GM03348 (cell line): ENCODE data around the gene MEGF9.
"Not testable (repeated sequence)": the region's sequence is repeated elsewhere in the genome, so short reads cannot be mapped to it uniquely, and the experiment has no call there.

Experiments
- DNase-seq: peaks from one replicate; pipeline ENCODE4 v3.0.0; 2012; ENCODE audit warnings: low spot score

Gene MEGF9

DNA sequence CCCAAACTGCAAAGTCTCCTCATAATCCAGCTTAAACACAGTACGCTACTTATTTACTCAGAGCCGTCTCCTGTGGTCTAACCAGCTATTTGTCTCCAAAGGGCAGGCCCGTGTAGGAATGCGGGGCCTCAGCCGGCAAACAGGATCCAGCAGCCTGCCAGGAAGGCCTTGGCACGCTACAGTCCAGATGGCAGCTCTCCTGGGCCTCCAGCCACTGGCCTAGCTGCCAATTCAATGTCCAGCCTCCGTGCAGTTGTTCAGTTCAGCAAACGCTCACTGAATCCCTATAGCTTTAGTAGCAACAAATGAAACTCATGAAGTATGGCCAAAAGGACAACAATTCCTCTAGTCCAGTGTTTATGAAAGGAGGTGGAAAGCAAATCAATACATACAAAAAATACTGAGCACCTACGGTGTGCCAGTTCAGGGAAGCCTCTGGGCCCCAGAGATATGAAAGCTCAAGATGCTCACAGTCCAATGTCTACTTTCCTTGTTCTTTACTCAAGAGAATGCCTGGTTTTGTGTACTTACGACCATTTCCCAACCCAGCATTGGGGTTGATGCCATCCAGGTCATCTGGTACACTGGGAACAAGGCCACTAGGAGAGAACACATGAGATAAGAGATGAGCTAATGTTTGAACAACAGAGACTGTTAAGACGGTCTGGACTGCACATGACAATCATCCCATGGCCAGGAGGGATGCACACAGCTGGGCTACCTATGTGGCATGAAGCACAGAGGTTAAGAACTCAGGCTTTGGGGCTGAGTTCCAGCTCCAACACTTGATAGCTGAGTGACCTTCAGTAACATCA is 142.6 kb downstream of the MEGF9 start:
- peak; percentile 92 for DNase-seq

GRCh38 chr9:120570296-120570695 is 144.0 kb downstream of the MEGF9 start:
- no peak for DNase-seq

DNA sequence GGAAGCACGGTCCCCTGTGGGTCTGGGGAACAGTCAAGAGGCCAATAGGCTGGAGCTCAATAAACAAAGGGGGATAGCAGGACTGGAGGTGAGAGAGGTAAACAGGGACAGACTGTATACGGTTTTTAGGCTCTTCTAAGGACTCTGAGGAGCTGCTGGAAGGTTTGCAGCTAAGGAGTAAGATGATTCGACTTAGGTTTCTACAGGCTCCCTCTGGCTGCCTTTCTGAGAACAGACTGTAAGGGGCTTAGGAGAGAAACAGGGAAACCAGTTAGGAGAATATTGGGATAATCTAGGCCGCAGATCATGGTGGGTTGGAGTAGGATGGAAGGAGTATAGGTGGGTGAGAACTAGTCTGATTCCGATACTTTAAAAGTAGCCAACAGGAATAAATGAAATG is 144.7 kb downstream of the MEGF9 start:
- no peak for DNase-seq

DNA sequence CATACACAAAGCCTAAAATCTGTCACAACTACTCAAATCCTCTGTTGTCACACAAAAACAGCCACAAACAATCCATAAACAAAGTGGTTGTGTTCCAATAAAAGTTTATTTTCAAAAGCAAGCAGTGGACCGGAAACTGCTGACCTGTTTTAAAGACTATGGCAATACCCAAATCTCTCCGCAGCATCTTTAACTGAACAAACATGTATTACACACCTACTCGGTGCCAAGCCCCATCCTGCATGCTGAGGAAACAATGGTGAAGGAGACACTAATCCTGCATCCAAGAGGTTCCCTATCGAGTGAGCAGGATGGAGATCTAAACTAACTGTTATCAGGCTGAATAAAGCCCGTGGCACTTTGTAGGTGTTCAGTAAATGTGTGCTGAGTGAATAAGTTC is 145.5 kb downstream of the MEGF9 start:
- DNase-seq: no peak

- no peak for DNase-seq
Observed at GRCh38 chr9:120567874-120568273, 146.4 kb downstream of the MEGF9 start.

DNA sequence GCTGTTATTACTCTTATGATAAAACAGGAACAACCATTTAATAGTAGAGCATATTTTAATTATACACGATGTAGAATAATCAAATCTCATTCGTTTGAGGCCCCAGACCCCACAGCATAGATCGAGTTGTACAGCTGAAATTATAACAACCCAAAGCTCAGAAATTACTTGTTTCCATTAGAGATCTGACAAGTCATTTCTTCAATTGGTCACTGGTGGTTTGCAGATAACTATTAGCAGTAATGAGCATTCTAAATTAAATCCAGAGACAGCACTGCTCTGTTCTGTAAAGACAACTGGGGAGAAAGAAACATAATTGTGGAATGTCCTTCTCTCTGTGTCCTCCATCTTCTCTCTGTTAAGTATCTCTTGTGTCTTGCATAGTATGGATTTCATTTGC is 147.2 kb downstream of the MEGF9 start:
- DNase-seq: no peak

DNA sequence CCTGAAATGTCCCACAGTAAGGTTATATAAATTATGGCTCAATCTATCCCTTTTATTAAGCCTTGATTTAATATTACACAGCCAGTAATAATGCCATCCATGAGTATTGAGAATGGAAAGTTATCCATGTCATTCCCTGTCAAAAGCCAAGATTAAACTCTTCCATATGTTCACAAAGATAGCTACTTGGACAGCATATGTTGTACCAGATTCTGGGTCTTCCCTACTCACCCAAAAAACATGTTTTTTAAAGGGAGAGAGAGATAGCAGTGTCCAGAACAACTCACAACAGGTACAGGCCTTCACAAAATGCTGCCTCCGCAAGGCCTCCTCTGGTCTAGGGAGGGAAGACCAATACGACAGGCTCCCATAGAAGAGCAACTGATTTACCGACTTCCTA is 149.7 kb downstream of the MEGF9 start:
- no peak for DNase-seq

DNA sequence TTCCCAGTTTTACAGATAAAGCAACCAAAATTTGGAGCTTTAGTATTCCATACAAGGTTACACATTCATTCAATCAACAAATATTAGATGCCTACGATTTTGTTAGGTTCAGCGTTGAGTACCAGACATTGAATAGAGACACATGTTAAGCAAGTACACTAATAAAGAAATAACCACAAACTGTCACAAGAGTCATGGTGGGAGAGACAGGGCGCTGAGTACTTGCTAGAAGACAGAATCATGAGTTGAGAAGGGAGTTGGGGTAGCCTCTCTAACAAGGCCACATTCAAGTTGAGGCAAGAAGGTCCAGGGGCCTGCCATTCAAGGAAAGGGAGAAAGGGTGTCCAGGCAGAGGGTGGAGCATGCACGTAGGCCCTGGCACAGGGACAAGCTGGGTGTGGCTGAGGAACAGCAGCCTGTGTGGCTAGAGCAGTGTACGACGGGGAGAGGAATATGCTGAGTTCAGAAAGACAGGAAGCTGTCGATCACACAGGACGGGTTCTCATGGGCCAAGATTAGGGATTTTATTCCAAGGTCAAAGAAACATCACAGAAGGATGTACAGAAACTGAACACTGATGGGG is 151.3 kb downstream of the MEGF9 start:
- no peak for DNase-seq

DNA sequence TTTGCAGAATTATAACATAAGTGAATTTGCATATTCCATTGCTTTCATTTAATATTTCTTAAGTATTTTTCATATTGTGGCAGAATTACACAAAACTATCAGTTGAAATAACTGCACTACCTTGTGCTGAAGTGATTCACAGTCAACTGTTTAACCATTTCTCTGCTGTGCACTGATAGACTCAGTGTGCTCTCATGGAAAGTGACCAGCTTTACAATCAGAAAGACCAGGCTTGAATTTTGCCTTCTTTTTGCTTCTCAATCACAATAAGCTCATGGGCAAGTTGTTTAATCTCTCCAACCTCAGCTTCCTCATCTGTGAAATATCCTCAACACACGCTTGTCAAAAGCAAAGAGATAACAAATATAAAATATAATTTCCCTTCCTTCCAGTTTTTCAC is 152.6 kb downstream of the MEGF9 start:
- no peak for DNase-seq

GRCh38 chr9:120559546-120559945 is 154.7 kb downstream of the MEGF9 start:
- peak; percentile 27 for DNase-seq

DNA sequence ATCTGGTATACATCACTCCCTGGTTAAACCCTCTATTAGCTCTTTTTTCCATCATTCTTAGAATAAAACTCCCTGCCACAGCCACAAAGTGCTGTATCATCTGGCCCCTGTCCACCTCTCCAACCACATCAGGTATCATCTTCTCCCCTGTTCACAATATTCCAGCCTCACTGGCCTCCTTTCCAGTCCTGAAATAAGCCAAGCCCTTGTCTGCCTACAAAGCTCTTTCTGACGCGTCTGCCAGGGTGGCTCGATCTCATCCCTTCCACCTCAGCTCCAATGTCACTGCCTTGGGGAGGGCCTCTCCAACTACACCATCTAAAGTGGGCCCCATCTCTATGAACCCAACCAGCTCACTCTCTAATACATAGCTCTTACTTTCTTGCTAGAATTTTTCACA is 155.8 kb downstream of the MEGF9 start:
- no peak for DNase-seq

- no peak for DNase-seq
Observed at GRCh38 chr9:120557205-120557604, 157.1 kb downstream of the MEGF9 start.

DNA sequence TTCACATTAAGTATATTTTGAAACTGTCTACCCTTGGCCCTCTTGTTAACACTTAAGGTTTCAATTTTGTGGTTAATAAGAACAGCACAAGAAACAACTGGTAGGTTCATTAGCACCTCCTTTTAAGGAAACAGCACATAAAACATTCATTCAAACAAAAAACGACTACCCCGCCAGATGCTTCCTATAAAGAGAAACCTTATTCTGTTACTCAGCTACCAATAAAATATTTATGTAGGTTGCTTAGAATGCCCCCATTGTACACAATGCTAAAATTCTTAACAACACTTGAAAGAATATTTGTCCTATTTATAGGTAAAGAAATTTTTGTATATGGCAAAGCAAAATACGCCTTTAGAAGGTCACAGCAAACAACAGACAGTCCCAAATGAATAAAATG is 157.5 kb downstream of the MEGF9 start:
- no peak for DNase-seq

DNA sequence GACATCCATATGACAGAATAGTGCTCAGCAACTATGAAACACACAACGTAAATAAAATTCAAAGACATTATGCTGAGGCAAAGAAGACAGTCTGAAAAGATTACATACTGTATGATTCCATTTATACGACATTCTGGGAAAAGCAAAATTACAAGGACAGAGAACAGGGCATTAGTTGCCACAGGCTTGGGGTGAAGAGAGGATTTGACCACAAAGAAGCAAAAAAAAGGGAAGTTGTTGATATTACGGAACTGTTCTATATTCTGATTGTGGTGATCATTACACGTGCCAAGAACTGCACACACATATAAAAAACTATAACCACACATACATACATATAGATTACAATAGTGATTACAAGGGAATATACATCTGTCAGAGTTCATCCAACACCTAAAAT is 158.4 kb downstream of the MEGF9 start:
- DNase-seq: no peak

GRCh38 chr9:120552210-120552704 is 162.0 kb downstream of the MEGF9 start:
- DNase-seq: not testable (repeated sequence)
